22Rv1 (cell line): ENCODE measurements around the gene SLIT1.

ENCODE experiments used
- CTCF ChIP-seq: fragments of 450-650 bp; IDR thresholded peaks from 2 replicates; pipeline ENCODE4 v1.5.1; 2017; ENCODE audit warnings: mild to moderate bottlenecking
- ZFX ChIP-seq: fragments of 450-650 bp; IDR thresholded peaks from 2 replicates; pipeline ENCODE4 v1.6.1; 2017; ENCODE audit warnings: antibody characterized with exemption, borderline replicate concordance

DNA sequence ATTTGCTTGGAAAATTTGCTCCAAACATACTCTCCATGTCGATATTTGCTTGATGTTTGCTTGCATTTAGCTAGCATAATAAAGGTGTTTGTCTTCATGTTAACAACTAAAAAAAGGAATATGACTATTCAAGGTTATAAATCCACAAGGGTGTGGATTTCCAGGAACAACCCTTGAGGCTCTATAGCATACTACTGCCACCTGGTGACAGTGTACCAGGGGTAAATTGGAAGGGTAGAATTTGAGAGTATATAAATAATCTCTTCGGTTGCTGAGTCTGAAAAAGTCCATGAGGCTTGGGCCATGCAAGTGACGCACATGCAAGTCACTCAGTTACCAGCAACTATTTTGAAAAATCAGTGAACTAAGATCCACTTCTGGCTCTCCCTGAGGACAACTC is 68.4 kb downstream of the SLIT1 start:
- TF ChIP-seq CTCF (peak; percentile 59), ZFX (no peak)
